ENCODE results near the gene GADL1.

DNA sequence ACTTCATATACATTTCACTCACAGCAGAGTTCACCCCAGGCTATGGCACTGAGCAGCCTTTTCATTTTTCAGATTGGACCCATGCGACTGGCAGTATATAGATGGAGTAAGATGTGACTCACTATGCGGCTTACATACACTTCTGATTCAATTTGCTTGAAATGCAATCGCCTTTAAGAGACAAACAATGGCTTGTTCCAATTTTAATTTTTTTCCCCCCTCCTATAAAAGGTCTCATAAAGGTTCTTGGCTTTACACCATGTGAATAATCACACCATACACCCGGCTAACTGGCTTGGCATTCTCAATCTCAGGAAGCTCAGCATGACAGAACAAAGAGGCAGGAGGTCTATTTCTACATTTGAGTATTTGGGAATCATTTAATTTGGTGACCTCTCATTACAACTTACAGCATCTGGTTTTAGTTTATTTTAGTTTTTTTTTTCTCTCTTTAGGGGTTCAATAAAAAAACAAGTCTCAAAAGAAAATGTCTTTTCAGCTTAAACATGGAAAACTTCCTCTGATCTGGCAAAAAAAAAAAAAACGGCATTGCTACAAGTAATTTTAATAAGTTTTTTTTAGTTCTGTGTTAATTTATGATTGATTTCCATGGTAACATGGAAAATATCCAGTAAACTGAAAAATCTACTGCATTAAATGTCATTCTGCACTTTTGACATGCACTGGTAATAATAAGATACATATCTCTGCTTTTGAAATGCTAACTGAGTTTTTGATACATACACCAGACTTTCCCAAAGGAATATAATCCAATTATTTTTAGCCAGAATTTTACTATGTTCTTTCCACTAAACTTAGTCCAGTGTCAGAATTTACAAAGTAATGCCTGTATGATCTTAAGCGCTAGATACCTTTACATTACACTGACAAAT lies 38.8 kb downstream of the GADL1 start:
- TF ChIP-seq, protein P1, sequence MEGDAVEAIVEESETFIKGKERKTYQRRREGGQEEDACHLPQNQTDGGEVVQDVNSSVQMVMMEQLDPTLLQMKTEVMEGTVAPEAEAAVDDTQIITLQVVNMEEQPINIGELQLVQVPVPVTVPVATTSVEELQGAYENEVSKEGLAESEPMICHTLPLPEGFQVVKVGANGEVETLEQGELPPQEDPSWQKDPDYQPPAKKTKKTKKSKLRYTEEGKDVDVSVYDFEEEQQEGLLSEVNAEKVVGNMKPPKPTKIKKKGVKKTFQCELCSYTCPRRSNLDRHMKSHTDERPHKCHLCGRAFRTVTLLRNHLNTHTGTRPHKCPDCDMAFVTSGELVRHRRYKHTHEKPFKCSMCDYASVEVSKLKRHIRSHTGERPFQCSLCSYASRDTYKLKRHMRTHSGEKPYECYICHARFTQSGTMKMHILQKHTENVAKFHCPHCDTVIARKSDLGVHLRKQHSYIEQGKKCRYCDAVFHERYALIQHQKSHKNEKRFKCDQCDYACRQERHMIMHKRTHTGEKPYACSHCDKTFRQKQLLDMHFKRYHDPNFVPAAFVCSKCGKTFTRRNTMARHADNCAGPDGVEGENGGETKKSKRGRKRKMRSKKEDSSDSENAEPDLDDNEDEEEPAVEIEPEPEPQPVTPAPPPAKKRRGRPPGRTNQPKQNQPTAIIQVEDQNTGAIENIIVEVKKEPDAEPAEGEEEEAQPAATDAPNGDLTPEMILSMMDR (IDR thresholded peaks at IDR 0.05) = no peak
- TF ChIP-seq POLR2A (IDR thresholded peaks at IDR 0.05) (no peak), EP300 (IDR thresholded peaks at IDR 0.05) (no peak)

Data from tibial nerve (tissue), 4 donors.